ENCODE measurements around the gene SIGLEC5.

The SIGLEC5 gene

DNA sequence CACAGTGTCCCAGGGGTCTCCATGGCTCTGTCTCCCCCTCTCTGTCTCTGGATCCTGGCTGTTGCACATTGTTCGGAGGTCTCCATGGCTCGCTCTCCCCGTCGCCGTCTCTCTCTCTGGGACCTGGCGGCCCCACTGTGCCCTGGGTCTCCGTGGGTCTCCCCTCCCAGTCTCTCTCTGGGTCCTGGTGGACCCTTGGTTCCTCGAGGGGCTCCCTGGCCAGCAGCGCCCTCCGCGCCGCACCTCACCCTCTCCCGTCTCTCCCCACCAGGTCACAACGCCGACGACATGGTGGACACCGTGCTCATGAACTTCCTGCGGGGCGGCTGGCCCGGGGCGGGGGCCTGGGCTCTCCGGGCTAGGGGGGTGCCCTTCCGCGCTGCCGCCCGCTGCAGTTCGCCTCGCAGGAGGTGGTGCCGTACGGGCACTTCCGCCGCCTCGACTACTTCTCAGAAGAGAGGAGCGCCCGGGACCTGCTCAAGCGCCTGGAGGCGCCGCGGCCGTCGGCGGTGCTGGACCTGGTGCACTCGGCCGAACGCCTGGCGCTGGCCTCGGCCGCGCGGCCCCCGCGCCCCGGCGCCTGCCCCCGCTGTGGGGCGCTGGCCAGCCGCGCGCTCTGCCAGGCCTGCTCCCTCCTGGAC is 29.1 kb downstream of the SIGLEC5 start:
- TF ChIP-seq, protein P1, sequence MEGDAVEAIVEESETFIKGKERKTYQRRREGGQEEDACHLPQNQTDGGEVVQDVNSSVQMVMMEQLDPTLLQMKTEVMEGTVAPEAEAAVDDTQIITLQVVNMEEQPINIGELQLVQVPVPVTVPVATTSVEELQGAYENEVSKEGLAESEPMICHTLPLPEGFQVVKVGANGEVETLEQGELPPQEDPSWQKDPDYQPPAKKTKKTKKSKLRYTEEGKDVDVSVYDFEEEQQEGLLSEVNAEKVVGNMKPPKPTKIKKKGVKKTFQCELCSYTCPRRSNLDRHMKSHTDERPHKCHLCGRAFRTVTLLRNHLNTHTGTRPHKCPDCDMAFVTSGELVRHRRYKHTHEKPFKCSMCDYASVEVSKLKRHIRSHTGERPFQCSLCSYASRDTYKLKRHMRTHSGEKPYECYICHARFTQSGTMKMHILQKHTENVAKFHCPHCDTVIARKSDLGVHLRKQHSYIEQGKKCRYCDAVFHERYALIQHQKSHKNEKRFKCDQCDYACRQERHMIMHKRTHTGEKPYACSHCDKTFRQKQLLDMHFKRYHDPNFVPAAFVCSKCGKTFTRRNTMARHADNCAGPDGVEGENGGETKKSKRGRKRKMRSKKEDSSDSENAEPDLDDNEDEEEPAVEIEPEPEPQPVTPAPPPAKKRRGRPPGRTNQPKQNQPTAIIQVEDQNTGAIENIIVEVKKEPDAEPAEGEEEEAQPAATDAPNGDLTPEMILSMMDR (IDR thresholded peaks at IDR 0.05), result no peak
- Histone ChIP-seq H3K36me3 (no peaks in the 10 kb centered on the region), H3K9me3 (no peaks in the 10 kb centered on the region), H3K27me3 (peaks cover 75% of the 10 kb centered on the region), H3K27ac (no peak overlapping the region), H3K4me3 (ENCODE audit: low read depth in 1 of 2, low read length in 1 of 2) (peak overlapping the region; percentile 8 to 21), H3K4me1 (ENCODE audit: control insufficient read depth in 1 of 2, insufficient read depth in 1 of 2, low read depth in 1 of 2, low read length in 1 of 2) (peaks cover 0 to 9% of the 10 kb centered on the region in 2 experiments)

DNA sequence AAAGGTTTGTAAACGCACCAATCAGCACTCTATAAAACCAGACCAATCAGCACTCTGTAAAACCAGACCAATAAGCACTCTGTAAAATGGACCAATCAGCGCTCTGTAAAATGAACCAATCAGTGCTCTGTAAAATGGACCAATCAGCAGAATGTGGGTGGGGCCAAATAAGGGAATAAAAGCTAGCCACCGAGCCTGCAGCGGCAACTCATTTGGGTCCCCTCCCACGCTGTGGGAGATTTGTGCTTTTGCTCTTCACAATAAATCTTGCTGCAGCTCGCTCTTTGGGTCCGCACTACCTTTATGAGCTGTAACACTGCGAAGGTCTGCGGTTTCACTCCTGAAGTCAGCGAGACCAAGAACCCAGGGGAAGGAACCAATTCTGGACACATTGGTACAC is 31.1 kb downstream of the SIGLEC5 start:
- Histone ChIP-seq H3K27me3 (peaks cover 55% of the 10 kb centered on the region), H3K27ac (no peak overlapping the region), H3K36me3 (no peaks in the 10 kb centered on the region), H3K4me3 (ENCODE audit: low read depth in 1 of 2, low read length in 1 of 2) (no peak overlapping the region), H3K9me3 (no peaks in the 10 kb centered on the region), H3K4me1 (ENCODE audit: control insufficient read depth in 1 of 2, insufficient read depth in 1 of 2, low read depth in 1 of 2, low read length in 1 of 2) (peaks cover 5 to 26% of the 10 kb centered on the region in 2 experiments)
- TF ChIP-seq, protein P1 (IDR thresholded peaks at IDR 0.05), result no peak

DNA sequence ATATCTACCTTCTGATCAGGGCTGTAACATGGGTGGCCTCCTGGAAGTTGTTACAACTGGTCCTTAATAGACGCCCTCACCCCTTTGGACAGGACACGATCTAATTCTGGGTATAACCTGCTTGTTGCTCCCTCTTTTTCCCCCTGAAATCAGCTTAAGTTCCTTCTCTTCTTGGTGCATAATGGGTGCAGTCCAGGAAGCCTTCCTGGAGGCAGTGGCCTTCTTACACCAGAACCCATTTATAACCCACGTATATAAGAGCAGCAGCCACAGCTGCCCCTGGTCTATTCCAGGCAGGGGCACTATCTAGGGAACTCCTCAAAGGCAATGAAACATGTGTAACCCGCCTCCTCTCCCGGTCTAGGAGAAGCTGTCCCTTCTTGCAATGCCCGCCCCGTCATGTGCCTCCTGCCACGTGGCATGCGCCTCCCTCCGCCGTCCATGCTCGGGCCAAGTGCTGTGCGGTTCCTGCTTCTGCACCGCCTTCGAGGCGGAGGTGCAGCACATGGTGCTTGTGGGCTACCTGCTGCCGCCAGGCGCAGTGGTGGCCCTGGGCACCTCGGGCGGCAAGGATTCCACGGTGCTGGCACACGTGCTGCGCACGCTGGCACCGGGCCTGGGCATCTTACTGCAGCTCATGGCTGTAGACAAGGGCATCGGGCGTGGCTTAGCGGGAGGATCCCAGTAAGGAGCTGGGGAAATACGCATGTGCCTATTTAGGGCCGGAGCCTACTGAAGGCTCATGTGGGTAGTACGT is 31.9 kb downstream of the SIGLEC5 start:
- peaks cover 12 to 32% of the 10 kb centered on the region in 2 experiments for H3K4me1 ChIP-seq (ENCODE audit: control insufficient read depth in 1 of 2, insufficient read depth in 1 of 2, low read depth in 1 of 2, low read length in 1 of 2)
- no peak overlapping the region for H3K4me3 ChIP-seq (ENCODE audit: low read depth in 1 of 2, low read length in 1 of 2)
- no peak overlapping the region for H3K27ac ChIP-seq
- no peaks in the 10 kb centered on the region for H3K9me3 ChIP-seq
- TF ChIP-seq, protein P1 (IDR thresholded peaks at IDR 0.05), result no peak
- no peaks in the 10 kb centered on the region for H3K36me3 ChIP-seq
- peaks cover 49% of the 10 kb centered on the region for H3K27me3 ChIP-seq

DNA sequence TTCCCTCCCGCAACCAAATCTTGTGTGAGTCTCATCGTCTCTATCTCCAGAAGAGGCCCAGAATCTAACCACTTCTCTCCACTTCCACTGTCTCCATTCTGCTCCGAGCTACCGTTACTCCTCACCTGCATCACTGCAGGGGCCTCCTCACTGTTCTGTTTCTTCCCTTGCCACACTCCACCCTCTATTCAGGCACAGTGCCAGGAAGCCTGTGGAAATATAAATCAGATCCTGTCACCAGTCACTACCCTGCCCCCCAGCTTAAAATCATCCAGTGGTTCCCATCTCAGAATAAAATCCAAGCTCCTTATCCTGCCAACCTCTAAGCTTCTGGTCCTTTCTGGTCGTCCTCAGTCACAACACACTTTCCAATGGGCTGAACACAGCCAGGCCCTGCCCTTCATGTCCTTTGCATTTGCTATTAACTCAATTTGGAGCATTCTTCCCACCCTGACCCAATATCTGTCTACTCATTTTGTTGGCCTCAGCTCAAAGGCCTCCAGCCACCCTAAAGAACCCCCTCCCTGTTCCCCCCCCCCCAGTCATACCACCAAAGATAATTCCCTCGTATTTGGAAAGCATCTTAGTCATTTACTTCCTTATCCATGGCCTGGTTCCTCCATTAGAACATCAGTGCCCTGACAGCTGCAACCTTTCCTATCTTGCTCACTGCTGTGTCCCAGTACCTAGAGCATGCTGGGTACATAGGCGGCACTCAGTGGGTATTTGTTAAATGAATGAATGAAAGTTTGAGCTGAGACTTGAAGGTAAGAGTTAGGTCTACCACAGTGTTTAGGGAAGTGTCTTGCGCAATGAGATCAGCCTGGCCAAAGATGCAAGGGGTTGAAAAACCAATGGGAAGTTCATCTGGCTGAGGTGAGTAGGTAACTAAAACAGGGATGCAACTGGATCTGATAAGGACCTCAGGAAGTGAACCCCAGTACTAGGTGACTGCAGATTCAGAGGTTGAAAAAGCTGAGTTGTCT is 34.7 kb downstream of the SIGLEC5 start:
- TF ChIP-seq, protein P1 (IDR thresholded peaks at IDR 0.05), result no peak
- H3K27me3 ChIP-seq, result peaks cover 20% of the 10 kb centered on the region
- peak overlapping the region; percentile 56 for H3K27ac ChIP-seq
- no peaks in the 10 kb centered on the region for H3K9me3 ChIP-seq
- H3K4me1 ChIP-seq (ENCODE audit: control insufficient read depth in 1 of 2, insufficient read depth in 1 of 2, low read depth in 1 of 2, low read length in 1 of 2), result peaks cover 14 to 27% of the 10 kb centered on the region in 2 experiments
- peak overlapping the region in 1 of 2 experiments; percentile 74 for H3K4me3 ChIP-seq (ENCODE audit: low read depth in 1 of 2, low read length in 1 of 2)
- H3K36me3 ChIP-seq, result no peaks in the 10 kb centered on the region

DNA sequence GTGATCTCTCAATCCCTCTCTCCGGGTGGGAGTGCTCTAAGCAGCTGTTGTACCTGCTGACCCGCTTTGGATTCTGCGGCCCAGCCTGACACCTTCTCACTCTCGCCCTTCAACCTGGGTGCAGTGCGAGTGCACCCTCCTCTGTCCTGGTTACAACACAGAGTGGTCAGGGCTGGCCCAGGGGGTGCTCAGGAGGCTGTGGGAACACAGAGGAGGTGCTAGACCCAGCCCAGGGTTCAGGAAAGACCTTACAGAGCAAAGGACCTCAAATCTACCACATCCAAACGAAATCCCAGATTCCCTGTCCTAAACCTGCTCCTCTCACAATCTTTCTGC is 35.5 kb downstream of the SIGLEC5 start:
- Histone ChIP-seq H3K4me3 (ENCODE audit: low read depth in 1 of 2, low read length in 1 of 2) (peak overlapping the region; percentile 59 to 74), H3K9me3 (no peaks in the 10 kb centered on the region), H3K27ac (peak overlapping the region; percentile 49), H3K36me3 (no peaks in the 10 kb centered on the region), H3K27me3 (peaks cover 13% of the 10 kb centered on the region), H3K4me1 (ENCODE audit: control insufficient read depth in 1 of 2, insufficient read depth in 1 of 2, low read depth in 1 of 2, low read length in 1 of 2) (peaks cover 14 to 27% of the 10 kb centered on the region in 2 experiments)
- TF ChIP-seq, protein P1 (IDR thresholded peaks at IDR 0.05), result no peak
